Raji (cell line): Measurements from ENCODE around the gene COX7B.
A peak's percentile ranks its signal among the peaks of the same experiment; 100 is the strongest.

Experiments
- POLR2A ChIP-seq: IDR thresholded peaks from 2 replicates; pipeline ENCODE4 v1.6.1; 2011; ENCODE audit warnings: low read depth, low read length, control low read depth; ENCODE audit not compliant: insufficient read depth

Gene COX7B

GRCh38 chrX:77899081-77899828 lies at the start of gene COX7B:
TSS of gene COX7B (plus strand) at chrX:77899468. CDS start at chrX:77899554, 86 bp downstream.
- peak; percentile 78 for TF ChIP-seq POLR2A

GRCh38 chrX:77875372-77875771 lies 23.9 kb upstream of the COX7B start:
- TF ChIP-seq POLR2A = no peak

- TF ChIP-seq POLR2A = no peak
These were observed 6.4 kb upstream of the COX7B start for GRCh38 chrX:77892887-77893286.

GRCh38 chrX:77893713-77894112 lies 5.6 kb upstream of the COX7B start:
- TF ChIP-seq POLR2A = no peak

- peak; percentile 88 for TF ChIP-seq POLR2A
These were observed 4.1 kb upstream of the COX7B start, which contains the start of gene MAGT1 for GRCh38 chrX:77894921-77895886. TSS of gene MAGT1 (minus strand) at chrX:77895435. CDS start at chrX:77895410, 25 bp downstream.

- no peak for TF ChIP-seq POLR2A
These were observed 1.4 kb downstream of the COX7B start for GRCh38 chrX:77900688-77901087.

GRCh38 chrX:77901506-77901905 lies 2.2 kb downstream of the COX7B start:
- TF ChIP-seq POLR2A = no peak

GRCh38 chrX:77910108-77910840 lies 11.0 kb downstream of the COX7B start, which contains the start of gene ATP7A:
TSS of gene ATP7A (plus strand) at chrX:77910693. CDS start at chrX:77971642, 60,949 bp downstream.
- peak; percentile 63 for TF ChIP-seq POLR2A

- no peak for TF ChIP-seq POLR2A
These were observed 18.1 kb downstream of the COX7B start for GRCh38 chrX:77917294-77917933.

- TF ChIP-seq POLR2A = no peak
These were observed 19.3 kb downstream of the COX7B start for GRCh38 chrX:77918568-77918967.

- no peak for TF ChIP-seq POLR2A
These were observed 23.5 kb downstream of the COX7B start for GRCh38 chrX:77922787-77923186.

GRCh38 chrX:77924320-77924859 lies 25.1 kb downstream of the COX7B start:
- TF ChIP-seq POLR2A = no peak

GRCh38 chrX:77925764-77926163 lies 26.5 kb downstream of the COX7B start:
- no peak for TF ChIP-seq POLR2A

GRCh38 chrX:77930581-77930980 lies 31.3 kb downstream of the COX7B start:
- no peak for TF ChIP-seq POLR2A

- no peak for TF ChIP-seq POLR2A
These were observed 36.6 kb downstream of the COX7B start for GRCh38 chrX:77935886-77936285.

GRCh38 chrX:77936299-77936698 lies 37.0 kb downstream of the COX7B start:
- no peak for TF ChIP-seq POLR2A
